GM18520 (cell line): ENCODE results near the gene GRK3.

Experiments
- ATAC-seq: cut with Tn5 transposase; IDR thresholded peaks from one replicate; pipeline ENCODE4 v1.9.1; 2021; ENCODE audit not compliant: unreplicated experiment

The GRK3 gene

DNA sequence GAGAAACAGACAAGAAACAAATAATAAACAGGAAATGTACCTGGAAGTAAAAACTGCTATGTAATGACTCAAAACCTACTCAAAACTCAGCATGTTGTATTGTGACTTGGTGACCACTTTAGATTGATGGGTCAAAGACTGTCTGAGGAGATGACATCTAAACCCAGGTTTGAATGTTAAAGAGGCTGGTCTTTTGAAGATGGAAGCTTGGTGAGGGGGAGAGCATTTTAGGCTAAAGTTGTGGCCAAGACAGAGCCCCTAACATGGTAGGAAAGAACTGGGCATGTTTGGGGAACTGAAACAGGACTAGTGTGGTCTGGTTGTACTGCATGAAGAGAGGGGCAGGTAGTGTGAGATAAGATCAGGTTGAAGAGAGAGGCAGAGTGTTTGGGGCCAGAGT lies 92.2 kb downstream of the GRK3 start:
- peak; percentile 67 for ATAC-seq

DNA sequence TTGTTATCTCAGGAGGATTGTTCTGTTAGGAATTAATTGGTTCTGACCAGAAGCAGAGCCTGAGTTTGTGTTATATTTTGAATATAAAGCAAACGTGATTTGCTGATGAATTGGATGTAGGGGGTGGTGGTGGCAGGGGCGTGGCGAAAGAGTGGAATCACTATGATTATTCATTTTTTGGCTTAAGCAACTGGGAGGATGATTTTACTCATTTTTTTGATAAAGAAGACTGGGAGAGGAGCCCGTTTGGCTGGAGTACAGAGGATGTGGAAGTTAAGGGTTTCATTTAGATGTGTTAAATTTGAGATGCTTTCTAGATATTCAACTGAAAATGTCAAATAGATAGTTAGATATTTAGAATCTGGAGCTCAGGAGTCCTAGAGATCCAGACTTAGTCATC lies 94.2 kb downstream of the GRK3 start:
- ATAC-seq, result no peak

DNA sequence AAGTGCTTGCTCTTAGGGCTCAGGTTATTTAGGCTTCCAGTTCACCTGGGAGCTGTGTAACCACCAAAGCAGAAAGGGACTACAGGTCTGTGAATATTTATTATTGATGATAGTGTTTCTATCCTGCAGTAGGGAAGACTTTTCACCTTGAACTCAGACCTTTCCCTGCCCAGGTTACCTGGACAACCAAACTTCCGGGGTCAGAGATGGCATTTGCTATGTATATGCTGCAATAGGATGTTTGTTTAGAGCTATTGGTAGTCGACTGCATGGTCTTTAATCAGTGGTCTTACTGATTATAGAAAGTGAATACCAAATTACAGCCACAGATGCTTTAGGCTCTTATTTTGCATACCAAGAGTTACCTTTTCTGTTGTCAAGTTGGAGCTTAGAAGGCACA lies 94.9 kb downstream of the GRK3 start:
- ATAC-seq, result no peak

DNA sequence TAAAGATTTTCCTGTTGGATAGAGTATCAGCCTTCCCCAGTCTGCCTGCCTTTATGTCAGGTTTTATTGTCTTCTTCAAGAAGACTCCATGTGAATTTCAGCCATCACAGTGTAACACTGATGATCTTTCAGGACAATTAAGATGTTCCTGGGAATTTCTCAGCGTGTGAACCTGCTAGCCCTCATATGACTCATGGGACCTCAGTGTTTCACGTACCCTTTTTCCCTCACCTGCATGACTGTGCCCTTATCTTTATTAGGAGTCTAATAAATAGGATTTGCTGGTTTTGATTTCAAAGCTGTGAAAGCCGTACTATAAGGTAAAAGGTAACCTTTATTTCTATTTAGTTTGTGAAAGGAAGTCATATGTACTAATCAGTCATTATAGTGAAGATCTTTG lies 95.9 kb downstream of the GRK3 start:
- no peak for ATAC-seq

DNA sequence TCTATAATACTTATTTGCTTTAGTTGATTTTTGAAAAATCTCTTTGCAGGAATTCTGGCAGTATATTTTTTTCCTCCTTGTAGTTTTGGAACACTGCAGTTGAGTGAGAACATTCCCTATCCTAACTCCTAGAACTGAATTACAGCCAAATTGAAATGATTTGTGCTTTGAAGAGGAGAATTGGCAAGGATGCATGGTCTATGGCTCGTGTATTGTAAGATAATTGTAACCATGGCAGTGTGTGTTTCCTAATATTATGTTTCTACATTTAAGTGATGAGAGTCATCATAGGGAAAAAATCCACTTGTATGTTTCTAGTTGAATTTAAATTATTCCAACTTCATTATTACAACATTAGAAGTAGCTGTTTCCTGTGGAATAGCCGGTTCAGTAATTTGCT lies 96.6 kb downstream of the GRK3 start:
- ATAC-seq, result no peak

DNA sequence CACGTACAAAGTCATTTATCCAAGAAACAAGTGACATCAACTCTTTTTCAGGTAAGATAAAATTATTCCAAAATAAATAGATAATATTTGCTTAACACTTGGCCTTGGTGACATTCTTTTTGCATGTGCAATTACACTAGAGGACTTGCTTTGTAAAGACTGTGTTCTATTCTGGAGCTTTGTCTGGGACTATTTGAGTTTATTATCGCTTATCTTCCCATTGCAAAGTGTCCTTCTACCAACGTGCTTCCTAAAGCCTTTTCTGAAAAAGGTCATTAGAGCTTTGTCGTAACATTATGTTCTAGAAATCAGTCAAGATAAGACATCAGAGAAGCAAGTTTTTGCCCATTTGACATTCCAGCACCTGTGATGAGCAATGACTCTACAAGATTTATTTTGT lies 99.2 kb downstream of the GRK3 start:
- ATAC-seq, result no peak

DNA sequence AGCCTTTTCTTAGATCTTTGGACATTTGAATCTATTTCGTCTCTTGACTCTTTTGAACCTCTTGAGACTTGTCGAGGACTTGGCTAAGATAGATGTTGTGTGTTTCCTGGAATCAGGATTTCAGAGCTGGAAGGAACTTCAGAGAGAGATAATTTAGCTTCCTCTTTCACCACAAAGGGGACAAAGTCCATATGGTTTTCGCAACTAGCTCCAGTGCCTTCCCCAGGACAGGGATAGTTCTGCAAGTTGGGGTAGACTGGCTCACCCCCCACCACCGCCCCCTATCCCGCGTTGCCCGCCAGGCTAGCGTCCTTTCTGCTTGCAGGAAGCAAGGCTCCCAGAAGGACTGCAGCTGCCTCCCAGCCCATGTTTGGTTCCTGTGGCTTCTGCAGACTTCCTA lies 101.8 kb downstream of the GRK3 start:
- no peak for ATAC-seq

DNA sequence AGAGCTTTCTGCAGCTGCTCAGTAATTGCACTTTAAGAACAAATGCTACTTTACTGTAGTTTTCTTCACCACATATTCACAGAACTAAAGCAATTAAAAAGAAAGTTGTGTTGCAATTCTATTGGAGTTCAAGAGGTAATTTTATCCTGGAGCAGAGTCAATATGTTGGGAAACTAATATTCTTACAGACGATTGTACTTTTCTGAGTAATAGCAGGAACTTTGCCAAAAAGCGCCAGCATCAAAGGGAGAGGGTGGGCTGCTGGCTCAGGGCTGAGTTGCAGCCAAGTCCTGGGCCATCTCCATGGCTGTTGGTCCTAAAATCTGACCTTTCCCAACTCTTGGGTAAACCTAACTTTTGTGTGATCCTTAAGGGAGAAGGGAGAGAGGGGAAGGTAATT lies 104.0 kb downstream of the GRK3 start:
- no peak for ATAC-seq

DNA sequence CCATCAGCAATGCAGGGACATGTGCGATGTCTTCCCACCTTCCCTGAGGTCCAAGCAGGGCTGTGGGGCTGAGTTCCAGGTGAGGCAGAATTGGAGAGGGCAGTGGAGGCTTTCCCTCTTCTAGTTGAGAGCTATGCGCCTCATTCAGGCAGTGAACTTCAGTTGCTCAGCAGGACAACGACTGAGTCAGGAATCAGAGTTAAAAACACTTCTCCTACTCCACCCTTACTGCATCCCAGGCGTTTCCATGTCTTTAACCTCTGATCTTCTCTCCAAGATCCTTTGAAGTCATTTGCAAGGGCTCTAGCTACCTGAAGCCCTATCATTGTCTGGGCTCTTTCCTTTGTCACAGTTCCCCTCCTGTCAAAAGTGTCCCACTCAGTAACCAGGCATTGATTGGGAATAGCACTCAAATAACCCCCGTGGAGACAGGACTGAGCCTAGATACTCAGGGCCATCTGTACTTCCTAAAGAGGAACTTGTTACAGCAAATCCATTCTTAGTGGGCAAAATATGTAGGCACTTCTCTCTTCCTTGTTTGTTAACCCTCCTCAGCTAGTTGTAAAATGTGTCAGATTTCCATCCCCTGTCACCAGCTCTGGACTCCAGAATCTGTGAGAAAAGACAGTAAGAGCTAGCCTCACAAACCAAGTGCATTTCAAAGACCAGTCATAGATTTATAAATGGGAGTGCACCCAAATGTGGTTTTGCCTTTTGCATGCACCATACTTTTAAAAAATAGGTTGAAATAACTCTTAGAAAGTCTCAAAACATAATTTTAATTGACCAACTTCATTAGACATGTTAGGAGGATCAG lies 105.0 kb downstream of the GRK3 start:
- no peak for ATAC-seq

DNA sequence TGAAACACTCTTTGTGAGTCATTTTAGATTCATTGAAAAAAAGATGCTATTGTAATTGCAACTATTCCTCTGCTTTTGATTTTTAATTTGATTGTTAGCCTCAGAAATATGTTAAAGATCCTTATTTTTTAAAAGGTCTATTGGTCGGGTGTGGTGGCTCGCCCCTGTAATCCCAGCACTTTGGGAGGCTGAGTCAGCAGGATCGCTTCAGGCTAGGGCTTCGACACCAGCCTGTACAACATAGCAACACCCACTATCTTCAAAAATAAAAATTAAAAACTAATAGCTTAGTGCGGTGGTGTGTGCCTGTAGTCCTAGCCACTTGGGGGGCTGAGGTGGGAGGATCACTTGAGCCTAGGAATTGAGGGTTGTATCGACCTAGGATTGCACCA lies 105.6 kb downstream of the GRK3 start:
- ATAC-seq, result no peak

DNA sequence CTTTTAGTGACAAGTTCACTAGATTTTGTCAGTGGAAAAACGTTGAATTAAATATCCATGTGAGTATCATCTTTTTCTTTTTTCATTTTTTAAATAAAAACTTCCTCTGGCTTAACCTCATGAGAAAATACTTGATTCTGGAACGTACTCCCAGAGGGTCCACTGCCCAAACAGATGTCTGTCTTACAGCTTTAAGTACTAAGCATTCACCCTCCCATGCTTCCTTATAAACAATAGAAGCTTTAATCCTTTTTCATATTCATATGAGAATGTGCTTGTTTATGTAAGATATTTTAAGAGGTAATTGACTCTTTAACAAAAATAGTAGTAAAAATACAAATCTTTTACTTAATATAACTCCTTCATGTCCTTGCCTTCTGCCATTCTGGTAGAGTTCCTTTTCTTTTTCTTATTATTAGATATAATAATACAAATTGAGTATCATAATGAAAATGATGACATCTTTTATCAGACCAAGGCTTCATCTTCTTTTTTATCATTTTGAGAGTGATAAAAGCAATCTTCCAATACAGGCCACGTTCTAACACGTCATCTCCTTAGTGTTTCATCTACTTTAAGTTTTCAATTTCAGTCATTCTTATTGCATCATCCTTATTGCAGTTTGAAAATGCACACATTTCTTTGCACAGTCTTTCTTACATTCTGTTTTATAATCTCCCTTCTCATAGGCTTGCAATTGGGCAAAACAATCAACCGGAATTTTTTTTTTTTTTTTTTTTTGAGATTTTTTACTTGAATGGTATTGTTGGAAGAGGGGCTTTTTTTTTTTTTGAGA lies 108.0 kb downstream of the GRK3 start:
- ATAC-seq, result no peak

DNA sequence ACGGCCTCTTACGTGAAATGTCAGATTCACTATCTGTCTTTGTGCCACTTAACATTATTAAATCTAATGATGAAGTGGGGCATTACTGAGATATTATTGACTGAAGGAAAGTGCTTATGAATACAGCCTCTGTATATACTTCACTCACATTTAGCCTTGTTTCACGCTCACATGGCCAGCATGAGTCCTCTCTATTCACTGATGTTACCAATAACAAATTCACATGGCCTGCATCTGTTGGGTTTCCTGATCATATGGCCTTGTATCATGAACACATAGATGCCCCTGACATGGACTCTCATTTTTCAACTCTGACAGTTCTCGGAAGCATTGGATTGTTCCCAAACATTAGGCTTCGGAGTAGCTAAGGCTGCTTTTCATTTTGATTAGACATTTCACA lies 109.2 kb downstream of the GRK3 start:
- no peak for ATAC-seq

DNA sequence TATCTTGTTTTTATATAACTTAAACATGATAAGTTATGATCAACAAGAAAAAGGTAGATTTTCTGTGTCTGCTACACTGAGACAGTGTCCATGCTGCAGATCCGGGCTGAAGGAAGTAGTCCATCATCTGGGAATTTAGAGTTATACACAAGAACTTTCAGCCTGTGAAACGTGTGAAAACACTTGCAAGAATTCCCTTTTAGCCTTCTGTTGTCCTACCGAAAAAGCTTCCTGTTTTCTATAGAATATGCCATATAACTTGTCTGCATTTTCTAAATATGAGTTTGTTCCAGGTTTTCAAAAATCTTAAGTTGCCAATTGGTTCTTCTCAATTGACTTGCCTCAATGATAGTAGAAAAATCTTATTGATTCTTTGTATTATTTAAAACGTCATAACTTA lies 113.2 kb downstream of the GRK3 start:
- no peak for ATAC-seq

DNA sequence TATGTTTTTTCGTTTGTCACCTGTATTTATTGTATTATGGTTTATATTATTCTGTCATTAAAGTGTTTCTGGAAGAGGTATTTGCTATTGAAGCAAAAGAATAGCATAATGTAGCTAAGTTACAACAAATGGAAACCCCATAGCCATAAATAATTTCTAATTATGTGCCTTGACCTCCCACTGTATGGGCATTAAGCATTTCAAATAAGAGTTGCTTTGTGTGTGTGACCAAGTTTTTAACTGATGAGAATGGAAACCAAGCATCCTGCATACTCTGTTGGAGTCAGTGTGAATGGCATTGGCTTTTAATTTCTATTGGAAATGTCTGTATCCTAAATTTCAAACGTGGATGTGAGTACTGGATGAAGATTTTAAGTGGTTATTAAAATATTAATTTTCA lies 115.6 kb downstream of the GRK3 start:
- no peak for ATAC-seq

DNA sequence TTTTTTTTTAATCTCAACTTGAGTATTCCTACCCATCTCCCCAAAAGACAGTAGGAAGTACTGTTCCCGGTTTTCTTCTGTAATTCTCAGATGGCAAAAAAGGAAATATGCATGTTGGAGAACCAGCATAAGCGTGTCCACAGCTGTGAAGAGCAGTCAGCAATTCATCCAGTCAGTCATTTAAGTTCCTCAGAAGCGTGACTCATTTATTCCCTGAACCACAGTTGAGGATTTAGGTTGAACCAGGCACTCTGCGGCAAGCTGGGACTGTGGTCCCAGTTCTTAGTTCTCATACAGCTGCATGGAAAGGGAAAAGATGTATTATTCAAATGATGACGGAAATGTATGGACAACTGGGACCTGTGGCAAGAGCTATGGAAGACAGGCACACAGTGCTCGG lies 116.5 kb downstream of the GRK3 start:
- ATAC-seq, result no peak

DNA sequence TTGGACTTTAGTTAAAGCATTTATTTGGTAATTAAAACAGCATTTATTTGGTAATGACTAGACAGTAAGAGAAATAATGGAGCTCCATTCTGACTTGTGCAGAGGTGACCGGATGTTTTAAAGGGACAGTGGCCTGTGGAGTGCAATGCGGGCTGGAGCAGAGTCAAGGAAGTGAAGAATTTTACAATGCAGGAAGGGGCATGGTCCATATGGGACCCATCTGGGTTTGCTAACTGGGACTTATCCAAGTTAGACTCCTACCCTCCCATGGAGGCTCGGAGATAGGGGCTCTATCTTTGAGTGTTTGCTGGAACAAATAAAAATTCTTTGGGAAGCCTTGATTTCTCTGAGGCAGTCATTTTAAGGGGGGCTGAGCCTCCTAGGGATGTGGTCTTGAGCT lies 117.6 kb downstream of the GRK3 start:
- ATAC-seq, result no peak

DNA sequence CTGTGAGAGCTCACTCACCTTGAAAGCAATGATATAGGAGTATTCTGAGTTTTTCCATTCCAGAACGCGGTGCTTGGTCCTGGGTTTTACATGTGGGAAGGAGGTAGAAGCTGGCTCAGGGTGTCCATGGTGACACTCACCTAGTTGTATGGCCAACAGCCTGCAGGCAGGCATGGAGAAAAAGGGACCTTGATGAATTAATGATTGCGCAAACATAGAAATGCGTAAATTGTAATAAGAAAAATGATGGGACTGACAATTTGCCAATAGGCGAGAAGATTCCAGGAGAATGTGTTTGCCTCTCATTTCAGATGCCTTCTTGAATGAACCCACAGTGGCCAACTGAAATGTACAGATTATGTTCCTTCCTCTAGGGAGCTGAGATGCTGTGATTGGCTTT lies 124.2 kb downstream of the GRK3 start:
- ATAC-seq, result no peak

DNA sequence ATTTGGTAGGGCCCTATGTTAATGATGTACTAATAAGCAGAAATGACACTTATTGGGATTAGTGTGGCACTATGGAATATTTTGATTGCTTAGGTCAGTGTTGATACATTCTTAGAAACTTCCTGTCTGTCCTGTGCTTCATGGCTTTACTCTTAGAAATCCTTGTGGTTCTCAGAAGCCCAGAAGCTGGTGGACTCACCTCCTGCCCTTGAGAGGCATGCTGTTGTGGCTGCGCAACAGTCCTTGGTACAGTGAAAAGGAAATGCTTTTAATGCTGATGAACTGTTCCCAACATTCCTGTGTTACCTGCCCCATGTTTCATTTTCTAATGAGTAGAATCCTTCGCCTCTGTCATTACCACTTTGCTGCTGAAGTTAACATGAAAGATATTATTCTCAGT lies 125.2 kb downstream of the GRK3 start:
- no peak for ATAC-seq

DNA sequence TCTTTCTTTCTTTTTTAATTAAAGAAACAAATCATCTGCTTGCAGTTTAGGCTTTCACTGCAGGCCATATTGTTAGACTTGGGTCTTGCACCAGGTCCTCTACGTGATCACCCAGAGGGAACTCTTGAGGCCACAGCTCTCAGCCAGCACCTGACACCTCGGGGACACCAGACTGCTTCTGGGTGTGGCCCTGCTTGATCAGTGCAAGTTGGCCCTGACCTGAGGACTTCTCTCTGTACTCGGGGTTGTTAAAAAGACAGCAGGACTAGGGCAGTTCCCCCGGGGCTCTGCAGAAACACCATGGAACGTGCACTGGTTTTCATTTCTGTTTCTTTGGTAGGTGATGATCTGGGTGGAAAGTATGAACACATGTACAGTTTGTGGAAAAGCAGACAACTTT lies 126.3 kb downstream of the GRK3 start:
- no peak for ATAC-seq

DNA sequence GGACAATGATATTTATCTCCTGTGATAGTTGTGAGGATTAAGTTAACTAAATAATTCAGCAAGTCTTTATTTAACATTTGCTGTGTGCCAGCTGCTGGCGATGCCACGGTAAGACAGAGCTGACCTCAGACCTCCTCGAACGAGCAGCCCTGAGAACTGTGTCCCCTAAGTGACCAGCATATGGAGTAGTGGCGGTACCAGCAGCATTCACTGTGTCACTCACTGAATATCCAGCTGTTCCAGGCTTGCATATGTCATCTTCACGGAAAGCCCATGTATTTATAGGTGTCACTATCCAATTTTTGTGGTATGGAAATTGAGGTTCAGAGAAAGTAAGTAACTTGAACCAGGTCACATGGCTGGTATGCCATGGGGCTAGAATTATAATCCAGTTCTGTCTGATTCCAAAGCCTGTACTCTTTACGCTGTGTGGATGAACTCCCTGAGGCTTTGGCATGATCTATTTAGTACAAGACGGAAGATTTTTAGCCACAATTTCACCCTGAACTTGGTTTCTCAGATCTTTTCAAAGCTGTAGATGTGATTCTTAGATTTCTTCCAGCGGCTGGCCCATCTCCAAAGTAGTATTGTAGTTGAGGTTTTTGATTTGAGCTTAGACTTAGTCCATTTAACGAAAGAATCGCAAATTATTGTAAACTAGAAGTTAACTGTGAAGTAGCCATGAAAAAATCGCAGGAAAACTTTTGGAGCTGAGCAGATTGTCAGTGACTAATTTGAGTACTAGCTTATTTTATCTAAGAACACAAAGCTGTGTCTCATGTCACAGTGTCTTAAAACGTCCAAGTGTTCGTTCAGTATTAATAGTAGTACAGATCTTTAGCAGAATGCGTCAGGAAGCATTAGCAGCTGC lies 128.2 kb downstream of the GRK3 start:
- ATAC-seq, result no peak

DNA sequence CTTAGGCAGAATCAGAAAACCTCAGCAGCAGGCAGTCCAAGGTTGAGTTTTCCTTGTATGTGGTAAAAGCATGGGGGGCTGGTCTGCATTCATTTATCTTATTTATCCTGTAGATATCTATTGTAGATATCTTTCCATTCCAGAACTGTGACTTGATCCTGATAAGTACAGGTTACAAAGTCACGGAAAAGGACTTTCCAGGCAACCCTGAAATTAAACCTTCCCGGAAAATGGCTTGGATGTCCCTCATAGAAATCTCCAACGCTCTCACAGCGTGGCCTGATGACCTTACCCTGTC lies 128.7 kb downstream of the GRK3 start:
- no peak for ATAC-seq
